GM18907 (cell line): ENCODE results near the gene MMP28.

Experiments used
- ATAC-seq: cut with Tn5 transposase; IDR thresholded peaks from one replicate; pipeline ENCODE4 v1.9.1; 2021; ENCODE audit warnings: mild to moderate bottlenecking, moderate library complexity; ENCODE audit not compliant: unreplicated experiment

Gene MMP28

GRCh38 chr17:35745749-35746320 is 49.6 kb downstream of the MMP28 start:
- no peak for ATAC-seq

- ATAC-seq: no peak
Measured at GRCh38 chr17:35745246-35745645, 50.2 kb downstream of the MMP28 start.

- ATAC-seq: no peak
Measured at GRCh38 chr17:35744830-35745229, 50.6 kb downstream of the MMP28 start.

- no peak for ATAC-seq
Measured at GRCh38 chr17:35743626-35744328, 51.7 kb downstream of the MMP28 start.

GRCh38 chr17:35742896-35743477 is 52.5 kb downstream of the MMP28 start:
- ATAC-seq: no peak

- no peak for ATAC-seq
Measured at GRCh38 chr17:35742496-35742895, 52.9 kb downstream of the MMP28 start.

GRCh38 chr17:35740997-35741931 is 54.2 kb downstream of the MMP28 start:
- ATAC-seq: no peak

- ATAC-seq: no peak
Measured at GRCh38 chr17:35740216-35740615, 55.2 kb downstream of the MMP28 start.

- ATAC-seq: no peak
Measured at GRCh38 chr17:35738519-35739133, 56.8 kb downstream of the MMP28 start.

GRCh38 chr17:35736236-35736635 is 59.2 kb downstream of the MMP28 start:
- ATAC-seq: no peak

- ATAC-seq: no peak
Measured at GRCh38 chr17:35735036-35735805, 60.2 kb downstream of the MMP28 start.

- no peak for ATAC-seq
Measured at GRCh38 chr17:35734396-35734795, 61.0 kb downstream of the MMP28 start.

- no peak for ATAC-seq
Measured at GRCh38 chr17:35733366-35733765, 62.1 kb downstream of the MMP28 start.

GRCh38 chr17:35732806-35733136 is 62.7 kb downstream of the MMP28 start:
- no peak for ATAC-seq

- ATAC-seq: no peak
Measured at GRCh38 chr17:35731917-35732805, 63.3 kb downstream of the MMP28 start.

- ATAC-seq: no peak
Measured at GRCh38 chr17:35731239-35731916, 64.1 kb downstream of the MMP28 start, which contains the start of gene RASL10B. Gene RASL10B, plus strand, starts transcription at chr17:35731639. Its CDS starts 3,546 bp downstream, at chr17:35735185.

- no peak for ATAC-seq
Measured at GRCh38 chr17:35730400-35731005, 64.9 kb downstream of the MMP28 start.

- no peak for ATAC-seq
Measured at GRCh38 chr17:35729405-35729833, 66.0 kb downstream of the MMP28 start.
